K562 (cell line): ENCODE data around the gene PMFBP1. TPM values are rescaled to one million over a fixed set of nuclear protein-coding genes. Genes with fewer than 3 reads are reported as not detected.

Experiments used
- ATAC-seq: fragments of 200-7000 bp; cut with Tn5 transposase; 3 replicates; pipeline ENCODE4 v1.9.1; 2020; ENCODE audit warnings: moderate library complexity
- BruUV-seq: library from RNA; stranded (reverse); fragments of 400-500 nt; replicated peaks from 2 replicates; lab custom pipeline; 2021; lab: Mats Ljungman, UMichigan
- CTCF ChIA-PET: fragments of 300-600 bp; formaldehyde crosslinking; extraction: SDS; loops from one replicate; lab custom pipeline; 2021; ENCODE audit warnings: low intra/inter-chr PET ratio; lab: Yijun Ruan, JAX
- POLR2A ChIA-PET: fragments of 300-600, 350-650 bp; sonication (Branson Sonifier 250); formaldehyde crosslinking; extraction: SDS; loops from one replicate; lab custom pipeline; 2021; ENCODE audit warnings: antibody characterized with exemption, inconsistent platforms; lab: Yijun Ruan, JAX
- DNase-seq, 4 experiments: peaks; one replicate each; pipeline versions ENCODE4 v3.0.0 to v3.0.0-alpha.2; 2011 to 2018; ENCODE audit warnings: low spot score in 3 of 4, mixed read lengths in 3 of 4; ENCODE audit errors: extremely low read depth in 1 of 4
- FAIRE-seq: peaks from 2 replicates; lab custom pipeline; 2011; peaks lifted over from hg19 to GRCh38; lab: Jason Lieb, UNC
- H2AFZ ChIP-seq: 2 replicates; pipeline ENCODE4 v1.6.0; 2011; ENCODE audit warnings: low read depth, low read length, control low read depth, inconsistent platforms
- H3K27ac ChIP-seq: fragments of 200-600 bp; 3 replicates; pipeline ENCODE4 v1.8.0; 2011; ENCODE audit warnings: low read depth, mild to moderate bottlenecking, control low read depth, inconsistent platforms, low read length, moderate library complexity, mixed read lengths; ENCODE audit errors: extremely low read depth
- H3K27me3 ChIP-seq, 2 experiments: fragments of 300-600 bp in 1 of 2; 2 replicates in 1 of 2; 3 replicates in 1 of 2; pipeline versions ENCODE4 v1.6.0 to v1.8.0; 2011; ENCODE audit warnings: inconsistent platforms in 2 of 2, low read length in 2 of 2, mild to moderate bottlenecking in 1 of 2, mixed read lengths in 1 of 2, moderate library complexity in 1 of 2; ENCODE audit not compliant: control insufficient read depth in 2 of 2, insufficient read depth in 2 of 2
- H3K36me3 ChIP-seq: fragments of 300-600 bp; 3 replicates; pipeline ENCODE4 v1.8.0; 2011; ENCODE audit warnings: mild to moderate bottlenecking, low read length, inconsistent platforms; ENCODE audit not compliant: control insufficient read depth, insufficient read depth
- H3K4me1 ChIP-seq, 2 experiments: fragments of 200-600 bp in 1 of 2; replicated peaks in 1 of 2; 2 replicates in 1 of 2; 3 replicates in 1 of 2; pipeline versions ENCODE4 v1.5.1 to v1.8.0; 2011; ENCODE audit warnings: inconsistent platforms in 2 of 2, low read length in 2 of 2, mild to moderate bottlenecking in 1 of 2, mixed read lengths in 1 of 2, moderate library complexity in 1 of 2; ENCODE audit not compliant: control insufficient read depth in 2 of 2, insufficient read depth in 2 of 2
- H3K4me2 ChIP-seq: 2 replicates; pipeline ENCODE4 v1.6.1; 2011; ENCODE audit warnings: low read length, control low read depth, inconsistent platforms, mixed read lengths; ENCODE audit not compliant: insufficient read depth
- H3K4me3 ChIP-seq: fragments of 200-600 bp; sonication (generic), shearing (Covaris generic); 2 replicates; pipeline ENCODE4 v1.5.1; 2016; ENCODE audit warnings: control low read depth, inconsistent platforms
- H3K79me2 ChIP-seq: fragments of 200-600 bp; 3 replicates; pipeline ENCODE4 v1.8.0; 2011; ENCODE audit warnings: low read length, inconsistent platforms; ENCODE audit not compliant: control insufficient read depth, insufficient read depth
- H3K9ac ChIP-seq, 2 experiments: 2 replicates each; pipeline versions ENCODE4 v1.6.0 to v1.6.1; 2011; ENCODE audit warnings: low read depth in 2 of 2, low read length in 2 of 2, control low read depth in 1 of 2, inconsistent platforms in 1 of 2, mild to moderate bottlenecking in 1 of 2, mixed read lengths in 1 of 2; ENCODE audit not compliant: insufficient read depth in 1 of 2
- H3K9me1 ChIP-seq: one replicate; pipeline ENCODE4 v1.6.0; 2011; ENCODE audit warnings: inconsistent platforms, mild to moderate bottlenecking, low read length, moderate library complexity; ENCODE audit not compliant: control insufficient read depth, insufficient read depth
- H3K9me3 ChIP-seq: replicated peaks from 2 replicates; pipeline ENCODE4 v1.5.1; 2011; ENCODE audit warnings: low read depth, low read length, inconsistent platforms; ENCODE audit not compliant: control insufficient read depth, insufficient read depth
- H4K20me1 ChIP-seq: replicated peaks from 2 replicates; pipeline ENCODE4 v1.6.1; 2011; ENCODE audit warnings: low read length, inconsistent platforms, mixed read lengths; ENCODE audit not compliant: control insufficient read depth, insufficient read depth
- ATF1 ChIP-seq, 2 experiments: fragments of 450-650 bp in 1 of 2; IDR thresholded peaks; 2 replicates each; pipeline ENCODE4 v1.6.1; 2016; ENCODE audit warnings: missing compliant biosample characterization in 1 of 2, missing genetic modification characterization in 1 of 2
- ATF7 ChIP-seq: fragments of 450-650 bp; IDR thresholded peaks from 2 replicates; pipeline ENCODE4 v1.7.1; 2014; ENCODE audit warnings: mild to moderate bottlenecking, moderate library complexity
- ILK ChIP-seq: fragments of 450-650 bp; IDR thresholded peaks from 2 replicates; pipeline ENCODE4 v1.6.1; 2016; ENCODE audit warnings: missing genetic modification characterization, low read depth, mild to moderate bottlenecking, missing compliant biosample characterization, moderate library complexity, borderline replicate concordance
- LCOR ChIP-seq: sonication (generic); formaldehyde crosslinking; IDR thresholded peaks from 2 replicates; pipeline ENCODE4 v1.8.0; 2022; ENCODE audit warnings: mild to moderate bottlenecking, missing genetic modification reagents
- NFIX ChIP-seq: fragments of 250-450 bp; sonication (Bioruptor Pico); IDR thresholded peaks from 2 replicates; pipeline ENCODE4 v1.4.0; 2020; ENCODE audit warnings: low read depth, mild to moderate bottlenecking, moderate library complexity
- SAP30 ChIP-seq: fragments of 200-600 bp; sonication (generic); IDR thresholded peaks from 2 replicates; pipeline ENCODE4 v1.6.1; 2012; ENCODE audit warnings: borderline replicate concordance, low read depth, mild to moderate bottlenecking, moderate library complexity, low read length, control low read depth, inconsistent platforms; ENCODE audit not compliant: insufficient read depth, poor library complexity, severe bottlenecking
- SREBF1 ChIP-seq: fragments of 150-350 bp; IDR thresholded peaks from 2 replicates; pipeline ENCODE4 v1.6.1; 2014; ENCODE audit warnings: antibody characterized with exemption, low read depth, low read length, borderline replicate concordance
- STAT5A ChIP-seq: IDR thresholded peaks from 2 replicates; pipeline ENCODE4 v1.6.1; 2012; ENCODE audit warnings: low read length, inconsistent platforms, borderline replicate concordance
- WGBS: fragments of 100-300 bp; shearing (Covaris generic); methylation state at CpG from one replicate; pipeline ENCODE4 v1.1.6; 2016; ENCODE audit warnings: low coverage, mixed read lengths; ENCODE audit not compliant: insufficient coverage; ENCODE audit errors: missing lambda C conversion rate; 5-methylcytosine and 5-hydroxymethylcytosine counted together
- in situ Hi-C: fragments of 300-500 bp; cut with MboI; formaldehyde crosslinking; loops from 4 replicates; pipeline ENCODE4 v1.15.0; 2018; ENCODE audit warnings: inconsistent platforms, mixed read lengths
- intact Hi-C: fragments of 100-400 bp; cut with micrococcal nuclease; formaldehyde crosslinking; loops from 2 replicates; pipeline ENCODE4 v1.14.2; 2022
- polyA plus RNA-seq, 8 experiments: library from polyadenylated mRNA; depleted of rRNA in 4 of 8; stranded (reverse) in 5 of 8; unstranded in 3 of 8; fragments of >200 nt; fragmentation: Nextera tagmentation in 2 of 8; fragmentation: Illumina TruSeq in 1 of 8; extraction: Ambion mirVana in 2 of 8; extraction: Trizol in 1 of 8; gene quantifications; 2 replicates each; pipeline versions ENCODE4 v1.2.1 to v1.2.3, GENCODE V29; 2011 to 2014; ENCODE audit warnings: inconsistent platforms in 1 of 8, missing spikeins in 1 of 8
- total RNA-seq, 7 experiments: library from RNA; depleted of rRNA in 6 of 7; stranded (reverse); fragments of >200 nt in 6 of 7; fragmentation: Illumina TruSeq in 2 of 7; extraction: Trizol in 2 of 7; gene quantifications; 2 replicates each; pipeline versions ENCODE4 v1.2.1 to v1.2.3, GENCODE V29; 2011 to 2021; ENCODE audit warnings: low replicate concordance in 1 of 7
- TF ChIP-seq, protein P1 (sequence below): sonication (generic); IDR thresholded peaks from 2 replicates; pipeline ENCODE4 v1.6.1; 2016
- TF ChIP-seq, protein P2 (sequence below): IDR thresholded peaks from 2 replicates; pipeline ENCODE4 v1.6.1; 2011; ENCODE audit not compliant: insufficient read length; ENCODE audit errors: extremely low read depth

The PMFBP1 gene
- total and polyA plus RNA-seq, 9 of the 15 experiments (the other 6 are each of a cell fraction or from before 2014, with no cell fraction given) = 0.13 to 0.91 (median 0.47) TPM

DNA sequence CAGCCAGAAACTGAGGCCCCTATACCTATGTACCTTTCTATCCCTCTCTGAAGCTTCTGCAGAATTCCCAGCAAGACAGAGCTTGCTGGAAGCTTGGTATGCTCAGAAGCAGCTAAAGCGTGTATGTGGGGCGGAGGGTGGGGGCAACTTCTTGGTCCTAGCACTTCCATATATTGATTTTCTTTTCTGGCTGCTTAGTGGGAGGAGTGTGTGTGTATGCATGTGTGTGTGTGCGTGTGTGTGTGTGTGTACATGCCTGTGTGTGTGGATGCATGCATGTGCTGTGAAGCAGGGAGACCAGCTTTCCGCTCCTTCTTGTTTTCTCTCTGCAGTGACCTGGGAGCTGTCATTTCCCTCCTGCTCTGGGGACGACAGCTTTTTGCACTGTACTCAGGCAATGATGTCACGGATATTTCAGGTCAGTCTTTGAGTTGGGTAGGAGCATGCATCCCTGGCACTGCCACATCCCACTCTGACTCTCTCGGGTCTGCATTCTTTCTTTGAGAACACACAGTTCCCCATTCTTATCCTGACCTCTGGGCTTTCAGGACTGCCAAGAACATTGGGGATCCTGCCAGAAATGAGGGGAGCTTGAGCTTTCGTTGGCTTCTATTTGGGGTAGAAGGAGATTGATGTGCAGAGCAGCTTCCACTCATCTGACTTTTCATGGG lies 98.3 kb downstream of the PMFBP1 start:
- Histone ChIP-seq H2AFZ (no peak overlapping the region), H3K36me3 (no peaks in the 10 kb centered on the region), H4K20me1 (no peaks in the 10 kb centered on the region), H3K4me2 (no peak overlapping the region), H3K79me2 (no peaks in the 10 kb centered on the region), H3K4me1 (peaks cover 0 to 11% of the 10 kb centered on the region in 2 experiments; a peak in 2 of 5 replicates), H3K9me3 (peaks cover 12% of the 10 kb centered on the region), H3K9me1 (no peaks in the 10 kb centered on the region), H3K9ac (no peak overlapping the region), H3K4me3 (no peak overlapping the region), H3K27ac (no peak overlapping the region), H3K27me3 (no peaks in the 10 kb centered on the region)
- TF ChIP-seq ATF1 (CRISPR knock-in tag; IDR thresholded peaks at IDR 0.05) = no peak
- TF ChIP-seq ATF1 (tag; IDR thresholded peaks at IDR 0.05) = no peak
- no peak for TF ChIP-seq SAP30
- no peak for TF ChIP-seq ILK (tag)
- TF ChIP-seq, protein P1, sequence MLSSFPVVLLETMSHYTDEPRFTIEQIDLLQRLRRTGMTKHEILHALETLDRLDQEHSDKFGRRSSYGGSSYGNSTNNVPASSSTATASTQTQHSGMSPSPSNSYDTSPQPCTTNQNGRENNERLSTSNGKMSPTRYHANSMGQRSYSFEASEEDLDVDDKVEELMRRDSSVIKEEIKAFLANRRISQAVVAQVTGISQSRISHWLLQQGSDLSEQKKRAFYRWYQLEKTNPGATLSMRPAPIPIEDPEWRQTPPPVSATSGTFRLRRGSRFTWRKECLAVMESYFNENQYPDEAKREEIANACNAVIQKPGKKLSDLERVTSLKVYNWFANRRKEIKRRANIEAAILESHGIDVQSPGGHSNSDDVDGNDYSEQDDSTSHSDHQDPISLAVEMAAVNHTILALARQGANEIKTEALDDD = no peak
- no peak for TF ChIP-seq STAT5A
- TF ChIP-seq ATF7 = no peak
- TF ChIP-seq, protein P2, sequence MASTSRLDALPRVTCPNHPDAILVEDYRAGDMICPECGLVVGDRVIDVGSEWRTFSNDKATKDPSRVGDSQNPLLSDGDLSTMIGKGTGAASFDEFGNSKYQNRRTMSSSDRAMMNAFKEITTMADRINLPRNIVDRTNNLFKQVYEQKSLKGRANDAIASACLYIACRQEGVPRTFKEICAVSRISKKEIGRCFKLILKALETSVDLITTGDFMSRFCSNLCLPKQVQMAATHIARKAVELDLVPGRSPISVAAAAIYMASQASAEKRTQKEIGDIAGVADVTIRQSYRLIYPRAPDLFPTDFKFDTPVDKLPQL = no peak
- TF ChIP-seq LCOR = no peak
- TF ChIP-seq SREBF1 = no peak
- no peak for TF ChIP-seq NFIX
- DNase-seq (no peak), FAIRE-seq (no peak), ATAC-seq (no peak)
- 80% methylated on average over 7 of the region's 8 CpGs for WGBS
- CTCF ChIA-PET = no interaction called here
- POLR2A ChIA-PET = interaction anchor here (1.5 to 1.8 kb wide), 3 partner anchors 10 to 38 kb away, joined by 4 to 13 read pairs (median 5); partner anchors contain the start of genes DHX38 and TXNL4B
- intact Hi-C loops (no loop called here), in situ Hi-C loops (no loop called here)
- no TSS peak for BruUV-seq
